ENCODE results near the gene OBSL1.

OBSL1 gene

DNA sequence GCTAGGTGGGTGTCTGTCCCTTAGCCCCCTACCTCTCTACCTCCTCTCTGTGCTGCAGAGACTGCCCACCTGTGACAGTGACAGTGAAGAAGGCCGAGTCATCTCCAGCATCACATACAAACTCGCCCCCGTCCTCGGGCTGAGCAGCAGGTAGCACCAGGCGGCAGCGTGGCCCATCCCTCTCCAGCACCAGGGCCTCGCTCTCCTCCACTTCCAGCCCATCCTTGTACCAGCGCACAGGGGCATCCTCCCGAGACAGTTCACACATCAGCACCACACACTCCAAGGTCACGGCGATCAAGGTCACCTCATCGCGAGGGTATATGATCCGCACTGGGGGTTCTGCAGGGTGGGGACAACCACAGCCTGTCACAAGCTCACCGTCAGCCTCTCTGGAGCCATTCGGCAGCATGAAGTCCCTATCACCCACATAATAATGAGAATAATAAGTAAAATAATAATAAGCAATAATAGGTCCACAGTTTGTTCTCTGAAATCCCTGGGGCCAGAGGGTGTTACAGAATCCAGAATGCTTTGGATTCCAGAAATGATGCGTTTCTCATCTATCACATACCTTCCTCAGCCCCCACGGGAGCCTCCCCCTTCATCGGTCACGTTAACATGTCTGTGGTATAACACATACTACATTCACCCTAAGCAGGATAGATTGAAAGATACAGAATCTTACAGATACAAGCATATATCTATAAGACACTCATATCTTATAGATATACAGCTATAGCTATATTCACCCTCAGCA lies 12.0 kb downstream of the OBSL1 start:
- no peaks in the 10 kb centered on the region for H3K4me1 ChIP-seq (ENCODE audit: control insufficient read depth in 2 of 2, insufficient read depth in 2 of 2, low read length in 2 of 2)
- H3K36me3 ChIP-seq (ENCODE audit: control insufficient read depth in 2 of 2, insufficient read depth in 2 of 2, low read length in 2 of 2) = no peaks in the 10 kb centered on the region
- H3K27ac ChIP-seq (ENCODE audit: low read depth in 2 of 2, low read length in 2 of 2) = no peak overlapping the region
- peaks cover 0 to 1% of the 10 kb centered on the region in 2 donors for H3K9me3 ChIP-seq (ENCODE audit: control insufficient read depth in 2 of 2, low read length in 2 of 2)
- peaks cover 0 to 4% of the 10 kb centered on the region in 2 donors for H3K27me3 ChIP-seq (ENCODE audit: control insufficient read depth in 2 of 2, insufficient read depth in 2 of 2, low read length in 2 of 2)
- H3K9ac ChIP-seq (ENCODE audit: low read depth in 1 of 2, low read length in 2 of 2) = no peak overlapping the region
- no peak overlapping the region for H3K4me3 ChIP-seq (ENCODE audit: low read length in 2 of 2)

DNA sequence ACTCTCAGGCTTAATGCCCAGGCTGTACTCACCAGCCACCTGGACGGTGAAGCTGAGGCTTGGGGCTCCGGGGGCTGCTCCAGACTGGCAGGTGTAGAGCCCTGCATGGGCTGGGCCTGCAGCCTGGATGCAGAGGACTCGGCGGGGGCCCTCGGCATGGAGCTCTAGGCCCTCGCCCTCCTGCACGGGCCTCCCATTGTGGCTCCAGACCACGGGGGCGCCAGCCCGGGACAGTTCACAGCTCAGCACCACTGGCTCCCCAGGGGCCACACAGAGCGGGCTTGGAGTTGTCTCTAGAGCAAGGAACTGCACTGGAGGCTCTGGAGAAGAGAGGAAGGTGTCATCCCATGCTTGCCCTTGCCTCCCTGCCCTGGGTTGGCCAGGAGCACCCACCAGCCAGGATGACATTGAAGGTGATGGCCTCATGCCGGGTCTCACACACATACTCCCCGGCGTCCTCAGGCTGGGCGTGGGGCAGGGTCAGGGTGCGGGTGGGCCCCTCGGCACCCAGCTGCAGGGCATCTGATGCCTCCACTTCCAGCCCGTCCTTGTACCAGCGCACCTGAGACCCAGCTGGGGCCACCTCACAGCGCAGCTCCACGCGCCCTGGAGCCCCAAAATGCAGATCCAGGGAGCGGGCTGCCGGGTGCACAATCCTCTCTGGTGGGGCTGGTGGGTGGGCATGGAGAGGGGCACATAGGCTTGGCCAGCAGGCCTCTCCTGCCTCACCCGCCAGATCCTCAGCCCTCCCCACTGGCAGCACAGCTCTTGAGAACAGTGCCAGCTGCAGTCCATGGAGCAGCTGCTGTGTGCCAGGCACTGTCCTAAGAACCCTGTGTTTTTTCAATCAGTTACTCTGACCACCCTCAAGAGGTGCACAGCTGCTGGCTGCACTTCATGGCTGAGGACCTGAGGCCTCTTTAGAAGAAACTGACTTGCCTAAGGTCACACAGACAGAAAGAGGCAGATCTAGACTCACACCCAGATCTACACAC lies 13.3 kb downstream of the OBSL1 start:
- Histone ChIP-seq H3K4me3 (ENCODE audit: low read length in 2 of 2) (no peak overlapping the region), H3K9ac (ENCODE audit: low read depth in 1 of 2, low read length in 2 of 2) (no peak overlapping the region)

DNA sequence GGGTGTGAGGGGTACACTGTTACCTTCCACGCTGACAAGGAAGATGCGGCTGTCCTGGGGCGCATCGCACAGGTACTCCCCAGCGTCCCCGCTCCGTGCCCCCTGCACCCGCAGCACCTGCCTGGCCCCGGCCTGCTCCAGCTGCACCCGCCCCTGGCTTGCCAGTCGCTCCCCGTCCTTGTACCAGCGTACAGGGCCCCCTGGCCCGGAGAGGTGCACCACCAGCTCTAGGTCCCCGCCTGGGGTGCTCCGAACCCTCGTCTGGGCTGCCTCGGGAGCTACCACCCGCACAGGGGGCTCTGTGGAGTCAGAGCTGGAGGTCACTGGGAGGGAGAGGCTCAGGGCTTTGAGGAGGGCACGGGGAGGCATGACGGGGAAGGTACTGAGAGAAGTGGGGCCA lies 14.0 kb downstream of the OBSL1 start:
- no peaks in the 10 kb centered on the region for H3K9me3 ChIP-seq (ENCODE audit: control insufficient read depth in 2 of 2, low read length in 2 of 2)
- H3K36me3 ChIP-seq (ENCODE audit: control insufficient read depth in 2 of 2, insufficient read depth in 2 of 2, low read length in 2 of 2) = no peaks in the 10 kb centered on the region
- peaks cover 5 to 8% of the 10 kb centered on the region in 2 donors for H3K4me1 ChIP-seq (ENCODE audit: control insufficient read depth in 2 of 2, insufficient read depth in 2 of 2, low read length in 2 of 2)
- H3K9ac ChIP-seq (ENCODE audit: low read depth in 1 of 2, low read length in 2 of 2) = no peak overlapping the region
- H3K27me3 ChIP-seq (ENCODE audit: control insufficient read depth in 2 of 2, insufficient read depth in 2 of 2, low read length in 2 of 2) = peaks cover 13 to 17% of the 10 kb centered on the region in 2 donors
- H3K4me3 ChIP-seq (ENCODE audit: low read length in 2 of 2) = no peak overlapping the region
- no peak overlapping the region for H3K27ac ChIP-seq (ENCODE audit: low read depth in 2 of 2, low read length in 2 of 2)

More for the DNA sequence above, 13.3 kb downstream of the OBSL1 start:
- Histone ChIP-seq H3K4me1 (ENCODE audit: control insufficient read depth in 2 of 2, insufficient read depth in 2 of 2, low read length in 2 of 2) (peaks cover under 1 to 3% of the 10 kb centered on the region in 2 donors), H3K27ac (ENCODE audit: low read depth in 2 of 2, low read length in 2 of 2) (no peak overlapping the region), H3K9me3 (ENCODE audit: control insufficient read depth in 2 of 2, low read length in 2 of 2) (no peaks in the 10 kb centered on the region), H3K36me3 (ENCODE audit: control insufficient read depth in 2 of 2, insufficient read depth in 2 of 2, low read length in 2 of 2) (no peaks in the 10 kb centered on the region), H3K27me3 (ENCODE audit: control insufficient read depth in 2 of 2, insufficient read depth in 2 of 2, low read length in 2 of 2) (peaks cover 10 to 13% of the 10 kb centered on the region in 2 donors)

- Histone ChIP-seq H3K27ac (ENCODE audit: low read depth in 2 of 2, low read length in 2 of 2) (no peak overlapping the region), H3K9ac (ENCODE audit: low read depth in 1 of 2, low read length in 2 of 2) (no peak overlapping the region), H3K27me3 (ENCODE audit: control insufficient read depth in 2 of 2, insufficient read depth in 2 of 2, low read length in 2 of 2) (peaks cover 16 to 17% of the 10 kb centered on the region in 2 donors), H3K4me1 (ENCODE audit: control insufficient read depth in 2 of 2, insufficient read depth in 2 of 2, low read length in 2 of 2) (peaks cover 8 to 9% of the 10 kb centered on the region in 2 donors), H3K36me3 (ENCODE audit: control insufficient read depth in 2 of 2, insufficient read depth in 2 of 2, low read length in 2 of 2) (no peaks in the 10 kb centered on the region), H3K4me3 (ENCODE audit: low read length in 2 of 2) (no peak overlapping the region), H3K9me3 (ENCODE audit: control insufficient read depth in 2 of 2, low read length in 2 of 2) (no peaks in the 10 kb centered on the region)
These were observed 14.9 kb downstream of the OBSL1 start for GRCh38 chr2:219556413-219556812.

DNA sequence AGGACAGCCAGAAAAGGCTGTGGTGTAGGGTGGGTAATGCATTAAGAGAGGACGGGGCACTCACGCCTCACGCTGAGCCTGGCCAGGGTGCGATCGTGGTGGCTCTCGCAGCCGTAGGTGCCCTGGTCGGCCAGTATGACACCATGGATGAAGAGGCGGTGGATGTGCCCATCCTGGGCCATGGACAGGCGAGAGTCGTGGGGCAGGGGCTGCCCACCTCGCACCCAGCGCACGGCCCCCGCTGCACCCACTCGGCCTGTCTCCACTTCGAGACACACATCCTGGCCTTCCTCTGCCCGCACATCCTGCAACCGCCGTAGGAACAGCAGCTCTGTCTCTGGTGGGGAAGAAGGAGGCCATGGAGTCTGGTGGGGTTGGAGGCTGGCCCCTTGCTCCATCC lies 15.4 kb downstream of the OBSL1 start:
- H3K4me3 ChIP-seq (ENCODE audit: low read length in 2 of 2) = no peak overlapping the region
- H3K36me3 ChIP-seq (ENCODE audit: control insufficient read depth in 2 of 2, insufficient read depth in 2 of 2, low read length in 2 of 2) = no peaks in the 10 kb centered on the region
- peaks cover 8 to 9% of the 10 kb centered on the region in 2 donors for H3K4me1 ChIP-seq (ENCODE audit: control insufficient read depth in 2 of 2, insufficient read depth in 2 of 2, low read length in 2 of 2)
- H3K27me3 ChIP-seq (ENCODE audit: control insufficient read depth in 2 of 2, insufficient read depth in 2 of 2, low read length in 2 of 2) = peaks cover 17 to 19% of the 10 kb centered on the region in 2 donors
- no peak overlapping the region for H3K27ac ChIP-seq (ENCODE audit: low read depth in 2 of 2, low read length in 2 of 2)
- no peaks in the 10 kb centered on the region for H3K9me3 ChIP-seq (ENCODE audit: control insufficient read depth in 2 of 2, low read length in 2 of 2)
- H3K9ac ChIP-seq (ENCODE audit: low read depth in 1 of 2, low read length in 2 of 2) = no peak overlapping the region

DNA sequence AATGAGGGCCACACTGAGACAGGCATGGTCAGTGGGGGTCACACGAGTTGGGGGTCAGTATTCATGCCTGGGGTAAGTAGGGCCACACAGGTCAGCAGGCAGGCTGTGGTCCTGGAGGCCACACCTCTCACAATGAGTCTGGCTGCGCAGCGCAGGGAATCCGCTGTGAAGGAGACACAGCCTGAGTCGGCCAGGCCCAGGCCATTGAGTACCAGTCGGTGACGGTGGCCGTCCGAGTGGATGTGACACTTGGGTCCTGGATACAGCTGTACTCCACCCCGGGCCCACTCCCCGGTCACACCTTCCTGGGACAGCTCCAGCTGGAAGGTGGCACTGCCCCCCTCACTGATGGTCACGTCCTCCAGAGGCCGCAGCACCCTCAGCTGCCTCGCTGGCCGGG lies 17.0 kb downstream of the OBSL1 start:
- Histone ChIP-seq H3K9ac (ENCODE audit: low read depth in 1 of 2, low read length in 2 of 2) (no peak overlapping the region), H3K9me3 (ENCODE audit: control insufficient read depth in 2 of 2, low read length in 2 of 2) (no peaks in the 10 kb centered on the region), H3K4me1 (ENCODE audit: control insufficient read depth in 2 of 2, insufficient read depth in 2 of 2, low read length in 2 of 2) (peaks cover 8 to 9% of the 10 kb centered on the region in 2 donors), H3K27me3 (ENCODE audit: control insufficient read depth in 2 of 2, insufficient read depth in 2 of 2, low read length in 2 of 2) (peaks cover 17 to 22% of the 10 kb centered on the region in 2 donors), H3K4me3 (ENCODE audit: low read length in 2 of 2) (no peak overlapping the region), H3K27ac (ENCODE audit: low read depth in 2 of 2, low read length in 2 of 2) (no peak overlapping the region), H3K36me3 (ENCODE audit: control insufficient read depth in 2 of 2, insufficient read depth in 2 of 2, low read length in 2 of 2) (no peaks in the 10 kb centered on the region)

DNA sequence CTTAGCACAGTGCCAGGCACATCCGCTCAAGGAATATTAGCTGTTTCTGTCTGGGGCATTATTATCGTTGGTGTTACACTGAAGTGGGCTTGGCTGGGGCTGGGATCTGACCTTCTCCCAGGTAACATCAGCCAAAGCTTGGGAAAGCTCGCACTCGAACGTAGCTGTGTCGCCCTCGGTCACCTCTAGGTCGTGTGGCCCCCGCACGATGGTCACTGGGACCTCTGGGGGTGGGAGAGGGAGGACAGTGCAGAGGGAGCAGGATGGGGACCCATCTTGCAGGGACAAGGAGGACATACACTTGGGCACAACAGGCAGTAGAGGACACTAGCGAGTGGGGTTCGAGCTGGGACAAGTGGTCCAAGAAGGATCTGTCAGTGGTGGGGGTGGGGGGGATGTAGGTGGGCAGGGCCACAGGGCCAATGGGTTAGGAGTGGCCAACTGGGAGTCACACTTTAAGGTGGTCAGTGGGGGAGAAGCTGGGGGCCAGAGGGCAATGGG lies 17.8 kb downstream of the OBSL1 start:
- H3K36me3 ChIP-seq (ENCODE audit: control insufficient read depth in 2 of 2, insufficient read depth in 2 of 2, low read length in 2 of 2) = no peaks in the 10 kb centered on the region
- H3K9ac ChIP-seq (ENCODE audit: low read depth in 1 of 2, low read length in 2 of 2) = no peak overlapping the region
- no peaks in the 10 kb centered on the region for H3K9me3 ChIP-seq (ENCODE audit: control insufficient read depth in 2 of 2, low read length in 2 of 2)
- H3K27ac ChIP-seq (ENCODE audit: low read depth in 2 of 2, low read length in 2 of 2) = no peak overlapping the region
- peaks cover 17 to 22% of the 10 kb centered on the region in 2 donors for H3K27me3 ChIP-seq (ENCODE audit: control insufficient read depth in 2 of 2, insufficient read depth in 2 of 2, low read length in 2 of 2)
- no peak overlapping the region for H3K4me3 ChIP-seq (ENCODE audit: low read length in 2 of 2)
- peaks cover 8 to 9% of the 10 kb centered on the region in 2 donors for H3K4me1 ChIP-seq (ENCODE audit: control insufficient read depth in 2 of 2, insufficient read depth in 2 of 2, low read length in 2 of 2)

DNA sequence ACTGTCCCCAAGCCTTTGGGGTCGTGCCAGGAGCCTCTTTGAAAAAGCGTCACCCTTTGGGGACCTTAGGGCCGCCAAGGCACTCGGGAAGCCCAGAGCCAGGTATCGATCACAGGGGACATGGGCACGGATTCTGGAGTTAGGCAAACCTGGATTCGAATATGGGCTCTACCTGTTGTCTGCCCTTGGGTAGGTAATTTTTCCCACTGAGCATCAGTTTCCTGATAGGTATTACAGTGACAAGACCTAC lies 18.2 kb downstream of the OBSL1 start:
- Histone ChIP-seq H3K4me1 (ENCODE audit: control insufficient read depth in 2 of 2, insufficient read depth in 2 of 2, low read length in 2 of 2) (peaks cover 8 to 9% of the 10 kb centered on the region in 2 donors), H3K27me3 (ENCODE audit: control insufficient read depth in 2 of 2, insufficient read depth in 2 of 2, low read length in 2 of 2) (peaks cover 17 to 22% of the 10 kb centered on the region in 2 donors), H3K4me3 (ENCODE audit: low read length in 2 of 2) (peak overlapping the region; percentile 64), H3K9me3 (ENCODE audit: control insufficient read depth in 2 of 2, low read length in 2 of 2) (no peaks in the 10 kb centered on the region), H3K27ac (ENCODE audit: low read depth in 2 of 2, low read length in 2 of 2) (no peak overlapping the region), H3K36me3 (ENCODE audit: control insufficient read depth in 2 of 2, insufficient read depth in 2 of 2, low read length in 2 of 2) (no peaks in the 10 kb centered on the region), H3K9ac (ENCODE audit: low read depth in 1 of 2, low read length in 2 of 2) (no peak overlapping the region)

DNA sequence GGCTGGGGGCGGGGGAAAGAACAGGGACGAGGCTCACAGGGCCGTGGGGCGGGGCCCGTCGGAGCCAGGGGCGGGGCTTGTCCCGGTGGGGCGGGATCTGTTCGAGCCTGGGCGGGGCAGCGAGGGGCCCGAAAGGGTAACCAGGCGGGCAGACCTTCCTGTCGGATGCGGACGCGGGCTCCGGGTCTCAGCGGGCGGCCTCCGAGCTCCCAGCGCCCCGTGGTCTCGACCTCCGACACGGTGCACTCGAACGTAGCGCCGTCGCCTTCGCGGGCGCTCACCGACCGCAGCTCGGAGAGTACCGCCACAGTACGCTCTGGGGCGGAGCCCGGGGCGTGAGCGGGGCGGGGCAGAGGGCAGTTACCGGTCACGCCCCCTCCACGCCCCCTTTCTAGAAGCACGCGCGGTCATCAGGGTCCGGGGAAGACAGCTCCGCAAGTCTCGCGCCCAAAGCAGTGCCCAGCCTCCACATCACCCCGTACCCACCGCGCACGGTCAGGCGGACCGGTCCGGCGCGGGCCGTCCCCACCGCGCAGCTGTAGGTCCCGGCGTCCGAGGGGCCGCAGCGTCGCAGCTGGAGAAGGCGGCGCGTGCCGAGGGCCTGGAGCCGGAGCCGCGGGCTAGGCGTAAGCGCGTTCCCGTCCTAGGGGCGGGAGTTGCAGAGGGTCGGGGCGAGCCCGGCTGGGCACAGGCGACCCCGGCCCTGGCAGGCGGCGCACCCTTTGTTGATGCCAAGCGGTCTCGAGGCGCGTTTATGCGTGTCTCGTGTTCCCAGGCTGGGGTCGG lies 18.8 kb downstream of the OBSL1 start:
- Histone ChIP-seq H3K9ac (ENCODE audit: low read depth in 1 of 2, low read length in 2 of 2) (no peak overlapping the region), H3K4me1 (ENCODE audit: control insufficient read depth in 2 of 2, insufficient read depth in 2 of 2, low read length in 2 of 2) (peaks cover 8 to 9% of the 10 kb centered on the region in 2 donors), H3K27me3 (ENCODE audit: control insufficient read depth in 2 of 2, insufficient read depth in 2 of 2, low read length in 2 of 2) (peaks cover 17 to 22% of the 10 kb centered on the region in 2 donors), H3K27ac (ENCODE audit: low read depth in 2 of 2, low read length in 2 of 2) (no peak overlapping the region), H3K36me3 (ENCODE audit: control insufficient read depth in 2 of 2, insufficient read depth in 2 of 2, low read length in 2 of 2) (no peaks in the 10 kb centered on the region), H3K9me3 (ENCODE audit: control insufficient read depth in 2 of 2, low read length in 2 of 2) (no peaks in the 10 kb centered on the region), H3K4me3 (ENCODE audit: low read length in 2 of 2) (peak overlapping the region; percentile 64)
